Left ventricle myocardium inferior (tissue), 1 donor: ENCODE results near the gene TCF7L1. TPM values are rescaled to one million over a fixed set of nuclear protein-coding genes. Genes with fewer than 3 reads are reported as not detected.

Experiments used
- DNase-seq: peaks from one replicate; pipeline ENCODE4 v3.0.0-alpha.2; 2020
- H3K27ac ChIP-seq: fragments of 200-600 bp; replicated peaks from 2 replicates; pipeline ENCODE4 v1.8.0; 2021
- H3K27me3 ChIP-seq: fragments of 200-600 bp; 2 replicates; pipeline ENCODE4 v1.8.0; 2021; ENCODE audit warnings: low read depth
- H3K36me3 ChIP-seq: fragments of 200-600 bp; 2 replicates; pipeline ENCODE4 v1.8.0; 2021
- H3K4me1 ChIP-seq: fragments of 200-600 bp; 2 replicates; pipeline ENCODE4 v1.8.0; 2021
- H3K4me3 ChIP-seq: fragments of 200-600 bp; 2 replicates; pipeline ENCODE4 v1.8.0; 2021; ENCODE audit warnings: mild to moderate bottlenecking, moderate library complexity
- H3K9me3 ChIP-seq: fragments of 200-600 bp; replicated peaks from 2 replicates; pipeline ENCODE4 v1.8.0; 2021
- CTCF ChIP-seq: fragments of 200-600 bp; IDR thresholded peaks from 2 replicates; pipeline ENCODE4 v1.8.0; 2021; ENCODE audit warnings: antibody characterized with exemption, mild to moderate bottlenecking, borderline replicate concordance
- intact Hi-C: fragments of 100-400 bp; cut with micrococcal nuclease; formaldehyde crosslinking; loops from one replicate; pipeline ENCODE4 v1.11.0; 2022
- total RNA-seq: library from RNA; stranded (reverse); fragmentation: NEBNext Ultra II Directional; extraction: Animal tissue kit (Norgen Biotek cat#: 25700); gene quantifications from one replicate; pipeline ENCODE4 v1.2.1, GENCODE V29; 2021
- donor health status: DM: no; HTN: yes; CAD: no; lungs with severe emphysema.

The TCF7L1 gene
- total RNA-seq, 1 donor from 2014 or later, result 7.0 TPM

- Histone ChIP-seq H3K27ac (peak overlapping the region; percentile 84), H3K4me1 (peaks cover 86% of the 10 kb centered on the region), H3K36me3 (no peaks in the 10 kb centered on the region), H3K4me3 (no peak overlapping the region), H3K27me3 (no peaks in the 10 kb centered on the region), H3K9me3 (no peaks in the 10 kb centered on the region)
- DNase-seq, result no peak
- intact Hi-C loops, result no loop called here
- no peak for TF ChIP-seq CTCF
Observed at GRCh38 chr2:85259101-85259590, 126.0 kb downstream of the TCF7L1 start.

GRCh38 chr2:85259879-85260278, 126.7 kb downstream of the TCF7L1 start:
- Histone ChIP-seq H3K9me3 (no peaks in the 10 kb centered on the region), H3K4me3 (no peak overlapping the region), H3K27ac (peak overlapping the region; percentile 84), H3K36me3 (no peaks in the 10 kb centered on the region), H3K27me3 (no peaks in the 10 kb centered on the region), H3K4me1 (peaks cover 86% of the 10 kb centered on the region)
- DNase-seq, result no peak
- intact Hi-C loops, result no loop called here
- no peak for TF ChIP-seq CTCF

GRCh38 chr2:85263591-85263990, 130.4 kb downstream of the TCF7L1 start:
- no peak for TF ChIP-seq CTCF
- H3K27ac ChIP-seq, result peak overlapping the region; percentile 76
- no peaks in the 10 kb centered on the region for H3K27me3 ChIP-seq
- intact Hi-C loops, result no loop called here
- DNase-seq, result no peak
- H3K36me3 ChIP-seq, result no peaks in the 10 kb centered on the region
- H3K9me3 ChIP-seq, result no peaks in the 10 kb centered on the region
- peaks cover 84% of the 10 kb centered on the region for H3K4me1 ChIP-seq
- no peak overlapping the region for H3K4me3 ChIP-seq

GRCh38 chr2:85264471-85264870, 131.3 kb downstream of the TCF7L1 start:
- H3K36me3 ChIP-seq, result no peaks in the 10 kb centered on the region
- no peak for DNase-seq
- peaks cover 84% of the 10 kb centered on the region for H3K4me1 ChIP-seq
- H3K4me3 ChIP-seq, result no peak overlapping the region
- intact Hi-C loops, result no loop called here
- no peaks in the 10 kb centered on the region for H3K27me3 ChIP-seq
- peak overlapping the region; percentile 76 for H3K27ac ChIP-seq
- no peak for TF ChIP-seq CTCF
- no peaks in the 10 kb centered on the region for H3K9me3 ChIP-seq

- Histone ChIP-seq H3K4me3 (no peak overlapping the region), H3K36me3 (no peaks in the 10 kb centered on the region), H3K27ac (peak overlapping the region; percentile 76), H3K4me1 (peaks cover 82% of the 10 kb centered on the region), H3K27me3 (no peaks in the 10 kb centered on the region), H3K9me3 (no peaks in the 10 kb centered on the region)
- TF ChIP-seq CTCF, result no peak
- intact Hi-C loops, result no loop called here
- peak; percentile 76 for DNase-seq
Observed at GRCh38 chr2:85265304-85265703, 132.1 kb downstream of the TCF7L1 start.
